GM19239 (cell line): Measurements from ENCODE around the gene GALNT16.
A peak's percentile ranks its signal among the peaks of the same experiment; 100 is the strongest.

Source experiments
- DNase-seq: peaks from one replicate; pipeline ENCODE4 v3.0.0; 2011; ENCODE audit warnings: low spot score; ENCODE audit not compliant: insufficient read length
- FAIRE-seq: peaks from 2 replicates; lab custom pipeline; 2011; peaks lifted over from hg19 to GRCh38; lab: Jason Lieb, UNC

The GALNT16 gene

GRCh38 chr14:69313176-69313575 is 53.2 kb downstream of the GALNT16 start:
- FAIRE-seq (no peak), DNase-seq (no peak)

GRCh38 chr14:69314327-69314726 is 54.4 kb downstream of the GALNT16 start:
- DNase-seq, result no peak
- no peak for FAIRE-seq

GRCh38 chr14:69315301-69315700 is 55.3 kb downstream of the GALNT16 start:
- FAIRE-seq, result no peak
- no peak for DNase-seq

GRCh38 chr14:69316449-69317101 is 56.6 kb downstream of the GALNT16 start:
- no peak for FAIRE-seq

GRCh38 chr14:69317102-69317755 is 57.3 kb downstream of the GALNT16 start:
- no peak for DNase-seq
- FAIRE-seq, result peak; percentile 18

More at GRCh38 chr14:69316449-69317101, 56.6 kb downstream of the GALNT16 start:
- DNase-seq, result no peak

GRCh38 chr14:69317780-69318179 is 57.8 kb downstream of the GALNT16 start:
- no peak for DNase-seq
- FAIRE-seq, result no peak

- DNase-seq (no peak), FAIRE-seq (no peak)
Measured at GRCh38 chr14:69318241-69318640, 58.3 kb downstream of the GALNT16 start.

- FAIRE-seq (no peak), DNase-seq (no peak)
Measured at GRCh38 chr14:69318901-69319475, 59.0 kb downstream of the GALNT16 start.

GRCh38 chr14:69319911-69320310 is 60.0 kb downstream of the GALNT16 start:
- no peak for DNase-seq
- no peak for FAIRE-seq

- FAIRE-seq, result no peak
- DNase-seq, result no peak
Measured at GRCh38 chr14:69320581-69321365, 60.8 kb downstream of the GALNT16 start.

- FAIRE-seq (no peak), DNase-seq (no peak)
Measured at GRCh38 chr14:69321601-69322330, 61.8 kb downstream of the GALNT16 start.

- FAIRE-seq (no peak), DNase-seq (no peak)
Measured at GRCh38 chr14:69323266-69323998, 63.5 kb downstream of the GALNT16 start.

GRCh38 chr14:69323999-69324282 is 64.0 kb downstream of the GALNT16 start:
- DNase-seq (no peak), FAIRE-seq (no peak)

- DNase-seq (no peak), FAIRE-seq (no peak)
Measured at GRCh38 chr14:69324341-69324931, 64.5 kb downstream of the GALNT16 start.

GRCh38 chr14:69325086-69325485 is 65.1 kb downstream of the GALNT16 start:
- FAIRE-seq (no peak), DNase-seq (no peak)

- DNase-seq (no peak), FAIRE-seq (no peak)
Measured at GRCh38 chr14:69325646-69326265, 65.8 kb downstream of the GALNT16 start.

GRCh38 chr14:69326611-69327010 is 66.7 kb downstream of the GALNT16 start:
- no peak for FAIRE-seq

GRCh38 chr14:69327507-69327906 is 67.5 kb downstream of the GALNT16 start:
- DNase-seq (no peak), FAIRE-seq (no peak)

More at GRCh38 chr14:69326611-69327010, 66.7 kb downstream of the GALNT16 start:
- DNase-seq, result no peak

- FAIRE-seq, result no peak
Measured at GRCh38 chr14:69328317-69328716, 68.4 kb downstream of the GALNT16 start.

More at GRCh38 chr14:69328317-69328716, 68.4 kb downstream of the GALNT16 start:
- no peak for DNase-seq
